Measurements from ENCODE around the gene KLF11. TPM values are rescaled to one million over a fixed set of nuclear protein-coding genes. Genes with fewer than 3 reads are reported as not detected.

The KLF11 gene
- total and polyA plus RNA-seq, 9 of the 15 experiments (the other 6 are each of a cell fraction or from before 2014, with no cell fraction given), result 2.1 to 13.4 (median 6.5) TPM

GRCh38 chr2:10057231-10058107, 14.1 kb downstream of the KLF11 start (continued):
- TF ChIP-seq SMARCB1 (IDR thresholded peaks at IDR 0.05; ENCODE audit: insufficient read length, low read depth) (no peak), RBBP5 (IDR thresholded peaks at IDR 0.05; ENCODE audit: borderline replicate concordance, insufficient read depth, low read length, poor library complexity, severe bottlenecking) (peak; percentile 53), PHB (CRISPR knock-in tag; IDR thresholded peaks at IDR 0.05) (no peak), KLF13 (tag; IDR thresholded peaks at IDR 0.05; ENCODE audit: borderline replicate concordance, low read depth) (peak; percentile 47; the same call in 1 of the 2 replicates), RBM39 (optimal IDR thresholded peaks at IDR 0.05; ENCODE audit: low read depth, low read length) (no peak), CEBPG (CRISPR knock-in tag; IDR thresholded peaks at IDR 0.05) (peak; percentile 71; the same call in 1 of the 2 replicates), CEBPG (tag; conservative IDR thresholded peaks at IDR 0.05 in 1 of 2, IDR thresholded peaks at IDR 0.05 in 1 of 2) (peak; percentile 40 to 46; a peak in 1 of 4 replicates), ZNF175 (CRISPR knock-in tag; IDR thresholded peaks at IDR 0.05; ENCODE audit: low read depth) (0 out of 2 replicates have a peak, but pooled peaks have one; percentile 36), ZNF408 (CRISPR knock-in tag; IDR thresholded peaks at IDR 0.05; ENCODE audit: low read depth) (no peak), GABPA (tag; conservative IDR thresholded peaks at IDR 0.05; ENCODE audit: low read depth) (peak; percentile 23; the same call in 1 of the 2 replicates), MAZ (CRISPR knock-in tag; conservative IDR thresholded peaks at IDR 0.05 in 1 of 2, IDR thresholded peaks at IDR 0.05 in 1 of 2) (peak in 1 of 2 experiments; percentile 63; a peak in 1 of 4 replicates), JUNB (CRISPR knock-in tag; conservative IDR thresholded peaks at IDR 0.05) (no peak), SIN3A (IDR thresholded peaks at IDR 0.05; ENCODE audit: borderline replicate concordance in 2 of 2, control insufficient read depth in 1 of 2, low read depth in 2 of 2, low read length in 2 of 2) (peak; percentile 78 to 79; a peak in 2 of 4 replicates)
- TF ChIP-seq, protein P1, sequence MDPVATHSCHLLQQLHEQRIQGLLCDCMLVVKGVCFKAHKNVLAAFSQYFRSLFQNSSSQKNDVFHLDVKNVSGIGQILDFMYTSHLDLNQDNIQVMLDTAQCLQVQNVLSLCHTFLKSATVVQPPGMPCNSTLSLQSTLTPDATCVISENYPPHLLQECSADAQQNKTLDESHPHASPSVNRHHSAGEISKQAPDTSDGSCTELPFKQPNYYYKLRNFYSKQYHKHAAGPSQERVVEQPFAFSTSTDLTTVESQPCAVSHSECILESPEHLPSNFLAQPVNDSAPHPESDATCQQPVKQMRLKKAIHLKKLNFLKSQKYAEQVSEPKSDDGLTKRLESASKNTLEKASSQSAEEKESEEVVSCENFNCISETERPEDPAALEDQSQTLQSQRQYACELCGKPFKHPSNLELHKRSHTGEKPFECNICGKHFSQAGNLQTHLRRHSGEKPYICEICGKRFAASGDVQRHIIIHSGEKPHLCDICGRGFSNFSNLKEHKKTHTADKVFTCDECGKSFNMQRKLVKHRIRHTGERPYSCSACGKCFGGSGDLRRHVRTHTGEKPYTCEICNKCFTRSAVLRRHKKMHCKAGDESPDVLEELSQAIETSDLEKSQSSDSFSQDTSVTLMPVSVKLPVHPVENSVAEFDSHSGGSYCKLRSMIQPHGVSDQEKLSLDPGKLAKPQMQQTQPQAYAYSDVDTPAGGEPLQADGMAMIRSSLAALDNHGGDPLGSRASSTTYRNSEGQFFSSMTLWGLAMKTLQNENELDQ (CRISPR knock-in tag; IDR thresholded peaks at IDR 0.05; ENCODE audit: borderline replicate concordance), result no peak
- TF ChIP-seq, protein P2, sequence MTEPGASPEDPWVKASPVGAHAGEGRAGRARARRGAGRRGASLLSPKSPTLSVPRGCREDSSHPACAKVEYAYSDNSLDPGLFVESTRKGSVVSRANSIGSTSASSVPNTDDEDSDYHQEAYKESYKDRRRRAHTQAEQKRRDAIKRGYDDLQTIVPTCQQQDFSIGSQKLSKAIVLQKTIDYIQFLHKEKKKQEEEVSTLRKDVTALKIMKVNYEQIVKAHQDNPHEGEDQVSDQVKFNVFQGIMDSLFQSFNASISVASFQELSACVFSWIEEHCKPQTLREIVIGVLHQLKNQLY (CRISPR knock-in tag; conservative IDR thresholded peaks at IDR 0.05), result no peak
- TF ChIP-seq, protein P3, sequence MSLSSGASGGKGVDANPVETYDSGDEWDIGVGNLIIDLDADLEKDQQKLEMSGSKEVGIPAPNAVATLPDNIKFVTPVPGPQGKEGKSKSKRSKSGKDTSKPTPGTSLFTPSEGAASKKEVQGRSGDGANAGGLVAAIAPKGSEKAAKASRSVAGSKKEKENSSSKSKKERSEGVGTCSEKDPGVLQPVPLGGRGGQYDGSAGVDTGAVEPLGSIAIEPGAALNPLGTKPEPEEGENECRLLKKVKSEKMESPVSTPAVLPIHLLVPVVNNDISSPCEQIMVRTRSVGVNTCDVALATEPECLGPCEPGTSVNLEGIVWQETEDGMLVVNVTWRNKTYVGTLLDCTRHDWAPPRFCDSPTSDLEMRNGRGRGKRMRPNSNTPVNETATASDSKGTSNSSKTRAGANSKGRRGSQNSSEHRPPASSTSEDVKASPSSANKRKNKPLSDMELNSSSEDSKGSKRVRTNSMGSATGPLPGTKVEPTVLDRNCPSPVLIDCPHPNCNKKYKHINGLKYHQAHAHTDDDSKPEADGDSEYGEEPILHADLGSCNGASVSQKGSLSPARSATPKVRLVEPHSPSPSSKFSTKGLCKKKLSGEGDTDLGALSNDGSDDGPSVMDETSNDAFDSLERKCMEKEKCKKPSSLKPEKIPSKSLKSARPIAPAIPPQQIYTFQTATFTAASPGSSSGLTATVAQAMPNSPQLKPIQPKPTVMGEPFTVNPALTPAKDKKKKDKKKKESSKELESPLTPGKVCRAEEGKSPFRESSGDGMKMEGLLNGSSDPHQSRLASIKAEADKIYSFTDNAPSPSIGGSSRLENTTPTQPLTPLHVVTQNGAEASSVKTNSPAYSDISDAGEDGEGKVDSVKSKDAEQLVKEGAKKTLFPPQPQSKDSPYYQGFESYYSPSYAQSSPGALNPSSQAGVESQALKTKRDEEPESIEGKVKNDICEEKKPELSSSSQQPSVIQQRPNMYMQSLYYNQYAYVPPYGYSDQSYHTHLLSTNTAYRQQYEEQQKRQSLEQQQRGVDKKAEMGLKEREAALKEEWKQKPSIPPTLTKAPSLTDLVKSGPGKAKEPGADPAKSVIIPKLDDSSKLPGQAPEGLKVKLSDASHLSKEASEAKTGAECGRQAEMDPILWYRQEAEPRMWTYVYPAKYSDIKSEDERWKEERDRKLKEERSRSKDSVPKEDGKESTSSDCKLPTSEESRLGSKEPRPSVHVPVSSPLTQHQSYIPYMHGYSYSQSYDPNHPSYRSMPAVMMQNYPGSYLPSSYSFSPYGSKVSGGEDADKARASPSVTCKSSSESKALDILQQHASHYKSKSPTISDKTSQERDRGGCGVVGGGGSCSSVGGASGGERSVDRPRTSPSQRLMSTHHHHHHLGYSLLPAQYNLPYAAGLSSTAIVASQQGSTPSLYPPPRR (CRISPR knock-in tag; IDR thresholded peaks at IDR 0.05; ENCODE audit: borderline replicate concordance), result no peak
